Heart left ventricle (tissue), 13 donors: ENCODE measurements around the gene LHFPL4.
"Not testable (repeated sequence)": the region's sequence is repeated elsewhere in the genome, so short reads cannot be mapped to it uniquely, and the experiment has no call there.

Experiments
- POLR2A ChIP-seq, 2 donors: fragments of 450-650 bp; IDR thresholded peaks; one replicate each; pipeline ENCODE4 v1.6.1; 2017; ENCODE audit warnings: antibody characterized with exemption in 2 of 2, mild to moderate bottlenecking in 2 of 2, moderate library complexity in 2 of 2
- TF ChIP-seq, protein P1 (sequence below), 12 donors: fragments of 200-600 bp; sonication (generic) in 4 of 12; IDR thresholded peaks; one replicate each; pipeline versions ENCODE4 v1.5.0 to v1.8.0; 2018 to 2022; ENCODE audit warnings: antibody characterized with exemption in 12 of 12, mild to moderate bottlenecking in 5 of 12
- donor health status: ischemic (EF 13 %, LVEDD 7.1; RV severe dilation, severe dysfunction).
- donor health status: DM: no; HTN: yes; CAD: no.
- donor health status: DM: no; HTN: no; CAD: no.
- donor health status: ischemic (EF 25% LVEDD 6.9; RV normal size, moderate dysfunction).
- donor health status: ischemic (EF 25% LVEDD 5.7; RV mildly dilated, moderate dysfunction).
- donor health status: ischemic (EF 35%, LVEDD 5.7; RV mildly dilated, moderate dysfunction).
- donor health status: nonischemic (EF 11% LVEDD 7.7; RV severe dilation, severe dysfunction).
- donor health status: DM: yes; HTN: yes; CAD: no.
- donor health status: PGD.
- donor health status: ischemic (EF 29% LVEDD 5.4; RV normal size, mild dysfunction).
- donor health status: nonischemic (EF 23%, LVEDD 6.1; RV moderate dilation, normal function).

DNA sequence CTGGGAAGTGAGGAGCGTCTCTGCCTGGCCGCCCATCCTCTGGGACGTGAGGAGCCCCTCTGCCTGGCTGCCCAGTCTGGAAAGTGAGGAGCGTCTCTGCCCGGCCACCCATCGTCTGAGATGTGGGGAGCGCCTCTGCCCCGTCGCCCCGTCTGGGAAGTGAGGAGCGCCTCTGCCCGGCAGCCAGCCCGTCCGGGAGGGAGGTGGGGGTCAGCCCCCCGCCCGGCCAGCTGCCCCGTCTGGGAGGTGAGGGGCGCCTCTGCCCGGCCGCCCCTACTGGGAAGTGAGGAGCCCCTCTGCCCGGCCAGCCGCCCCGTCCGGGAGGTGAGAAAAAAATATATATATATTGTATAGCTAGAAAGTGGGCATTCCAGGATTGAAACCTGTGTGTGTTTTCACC, 6.4 kb upstream of the LHFPL4 start:
- TF ChIP-seq, protein P1, sequence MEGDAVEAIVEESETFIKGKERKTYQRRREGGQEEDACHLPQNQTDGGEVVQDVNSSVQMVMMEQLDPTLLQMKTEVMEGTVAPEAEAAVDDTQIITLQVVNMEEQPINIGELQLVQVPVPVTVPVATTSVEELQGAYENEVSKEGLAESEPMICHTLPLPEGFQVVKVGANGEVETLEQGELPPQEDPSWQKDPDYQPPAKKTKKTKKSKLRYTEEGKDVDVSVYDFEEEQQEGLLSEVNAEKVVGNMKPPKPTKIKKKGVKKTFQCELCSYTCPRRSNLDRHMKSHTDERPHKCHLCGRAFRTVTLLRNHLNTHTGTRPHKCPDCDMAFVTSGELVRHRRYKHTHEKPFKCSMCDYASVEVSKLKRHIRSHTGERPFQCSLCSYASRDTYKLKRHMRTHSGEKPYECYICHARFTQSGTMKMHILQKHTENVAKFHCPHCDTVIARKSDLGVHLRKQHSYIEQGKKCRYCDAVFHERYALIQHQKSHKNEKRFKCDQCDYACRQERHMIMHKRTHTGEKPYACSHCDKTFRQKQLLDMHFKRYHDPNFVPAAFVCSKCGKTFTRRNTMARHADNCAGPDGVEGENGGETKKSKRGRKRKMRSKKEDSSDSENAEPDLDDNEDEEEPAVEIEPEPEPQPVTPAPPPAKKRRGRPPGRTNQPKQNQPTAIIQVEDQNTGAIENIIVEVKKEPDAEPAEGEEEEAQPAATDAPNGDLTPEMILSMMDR (IDR thresholded peaks at IDR 0.05) = not testable (repeated sequence)
- not testable (repeated sequence) for TF ChIP-seq POLR2A (IDR thresholded peaks at IDR 0.05)
